DND-41 (cell line): ENCODE data around the gene DYNLT1.
"Not testable (repeated sequence)": the region's sequence is repeated elsewhere in the genome, so short reads cannot be mapped to it uniquely, and the experiment has no call there.

Source experiments
- ATAC-seq: fragments of 200-7000 bp; cut with Tn5 transposase; 3 replicates; pipeline ENCODE4 v1.9.1; 2021; ENCODE audit warnings: low read depth; ENCODE audit not compliant: insufficient read depth
- DNase-seq: peaks from one replicate; pipeline ENCODE4 v3.0.0-alpha.2; 2020
- H2AFZ ChIP-seq: 2 replicates; pipeline ENCODE4 v1.6.0; 2012; ENCODE audit warnings: low read depth, low read length
- H3K27ac ChIP-seq: 2 replicates; pipeline ENCODE4 v1.5.1; 2012; ENCODE audit warnings: low read length, inconsistent platforms
- H3K27me3 ChIP-seq: fragments of 200-600 bp; sonication (generic); 2 replicates; pipeline ENCODE4 v1.6.0; 2012; ENCODE audit warnings: low read length, mild to moderate bottlenecking, inconsistent platforms; ENCODE audit not compliant: insufficient read depth, poor library complexity
- H3K36me3 ChIP-seq: 2 replicates; pipeline ENCODE4 v1.5.1; 2012; ENCODE audit warnings: low read length, inconsistent platforms; ENCODE audit not compliant: insufficient read depth
- H3K4me1 ChIP-seq: 2 replicates; pipeline ENCODE4 v1.5.1; 2012; ENCODE audit warnings: mild to moderate bottlenecking, low read length; ENCODE audit not compliant: insufficient read depth
- H3K4me2 ChIP-seq: 2 replicates; pipeline ENCODE4 v1.6.0; 2012; ENCODE audit warnings: mild to moderate bottlenecking, moderate library complexity, low read length, inconsistent platforms; ENCODE audit not compliant: insufficient read depth
- H3K4me3 ChIP-seq, 2 experiments: fragments of 200-600 bp in 1 of 2; shearing (Covaris generic) in 1 of 2; 2 replicates each; pipeline ENCODE4 v1.5.1; 2012 to 2016; ENCODE audit warnings: inconsistent platforms in 2 of 2, low read length in 2 of 2, mild to moderate bottlenecking in 2 of 2, low read depth in 1 of 2, moderate library complexity in 1 of 2
- H3K79me2 ChIP-seq: 2 replicates; pipeline ENCODE4 v1.6.0; 2012; ENCODE audit warnings: low read length, inconsistent platforms; ENCODE audit not compliant: insufficient read depth
- H3K9ac ChIP-seq: 2 replicates; pipeline ENCODE4 v1.6.0; 2012; ENCODE audit warnings: low read depth, mild to moderate bottlenecking, inconsistent platforms, low read length, moderate library complexity
- H3K9me3 ChIP-seq: 2 replicates; pipeline ENCODE4 v1.5.1; 2012; ENCODE audit warnings: low read length, moderate library complexity, mild to moderate bottlenecking, inconsistent platforms; ENCODE audit not compliant: insufficient read depth, severe bottlenecking
- H4K20me1 ChIP-seq: 2 replicates; pipeline ENCODE4 v1.6.0; 2012; ENCODE audit warnings: low read length; ENCODE audit not compliant: insufficient read depth
- EZH2 ChIP-seq: IDR thresholded peaks from 3 replicates; pipeline ENCODE4 v1.6.1; 2012; ENCODE audit warnings: borderline replicate concordance, low read depth, mild to moderate bottlenecking, moderate library complexity, low read length, inconsistent platforms; ENCODE audit not compliant: severe bottlenecking
- TF ChIP-seq, protein P1 (sequence below): IDR thresholded peaks from 2 replicates; pipeline ENCODE4 v1.5.1; 2012; ENCODE audit warnings: borderline replicate concordance, low read length, moderate library complexity, mild to moderate bottlenecking; ENCODE audit not compliant: poor library complexity, severe bottlenecking; ENCODE audit errors: extremely low read depth

The DYNLT1 gene

DNA sequence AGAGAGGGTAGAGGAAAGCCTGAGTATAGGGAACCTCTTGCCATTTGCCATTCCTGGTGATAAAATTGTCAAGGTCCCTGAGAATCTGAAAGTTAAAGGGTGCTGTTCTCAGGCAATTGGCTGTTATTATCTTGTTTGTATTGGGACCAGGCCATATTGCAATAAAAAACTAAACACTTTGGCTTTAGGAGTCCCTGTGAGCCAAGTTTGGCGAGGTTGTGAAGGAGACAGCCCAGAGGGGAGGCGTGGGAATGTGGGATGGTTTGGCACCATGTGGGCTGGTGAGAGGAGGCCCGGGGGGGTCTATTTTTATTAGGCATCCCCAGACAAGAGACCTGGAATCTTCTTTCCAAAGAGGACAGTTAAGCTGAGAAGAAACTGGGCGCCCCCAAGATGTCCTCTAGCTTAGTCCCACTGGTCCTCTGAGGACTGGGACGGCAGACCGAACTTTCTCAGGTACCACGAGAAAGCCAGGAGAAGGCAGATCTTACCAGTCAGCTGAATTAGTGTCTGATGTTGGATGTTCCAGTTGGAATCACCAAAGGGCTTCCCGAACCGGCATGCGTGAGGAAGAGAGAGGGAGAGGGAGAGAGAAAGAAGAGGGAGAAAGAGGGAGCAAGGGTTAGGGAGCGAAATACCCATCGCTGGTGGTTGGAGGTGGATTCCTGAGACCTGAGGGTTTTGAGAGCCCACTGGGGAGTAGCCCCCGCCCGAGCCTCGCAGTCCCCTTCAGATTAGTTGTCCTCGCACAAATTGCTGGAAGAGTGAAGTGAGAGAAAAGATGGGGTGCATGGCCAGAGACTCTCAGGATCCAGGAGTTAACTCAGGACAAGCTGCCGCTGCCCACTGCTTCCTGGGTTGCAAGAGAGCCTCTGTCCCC lies 24.4 kb downstream of the DYNLT1 start:
- no peak overlapping the region for H2AFZ ChIP-seq
- no peaks in the 10 kb centered on the region for H3K4me1 ChIP-seq
- ATAC-seq (no peak), DNase-seq (no peak)
- H3K9ac ChIP-seq, result no peak overlapping the region
- peaks cover 57% of the 10 kb centered on the region for H3K36me3 ChIP-seq
- H3K27ac ChIP-seq, result no peak overlapping the region
- H4K20me1 ChIP-seq, result peaks cover 14% of the 10 kb centered on the region; the same call in 1 of the 2 replicates
- no peaks in the 10 kb centered on the region for H3K27me3 ChIP-seq
- TF ChIP-seq EZH2, result no peak
- TF ChIP-seq, protein P1, sequence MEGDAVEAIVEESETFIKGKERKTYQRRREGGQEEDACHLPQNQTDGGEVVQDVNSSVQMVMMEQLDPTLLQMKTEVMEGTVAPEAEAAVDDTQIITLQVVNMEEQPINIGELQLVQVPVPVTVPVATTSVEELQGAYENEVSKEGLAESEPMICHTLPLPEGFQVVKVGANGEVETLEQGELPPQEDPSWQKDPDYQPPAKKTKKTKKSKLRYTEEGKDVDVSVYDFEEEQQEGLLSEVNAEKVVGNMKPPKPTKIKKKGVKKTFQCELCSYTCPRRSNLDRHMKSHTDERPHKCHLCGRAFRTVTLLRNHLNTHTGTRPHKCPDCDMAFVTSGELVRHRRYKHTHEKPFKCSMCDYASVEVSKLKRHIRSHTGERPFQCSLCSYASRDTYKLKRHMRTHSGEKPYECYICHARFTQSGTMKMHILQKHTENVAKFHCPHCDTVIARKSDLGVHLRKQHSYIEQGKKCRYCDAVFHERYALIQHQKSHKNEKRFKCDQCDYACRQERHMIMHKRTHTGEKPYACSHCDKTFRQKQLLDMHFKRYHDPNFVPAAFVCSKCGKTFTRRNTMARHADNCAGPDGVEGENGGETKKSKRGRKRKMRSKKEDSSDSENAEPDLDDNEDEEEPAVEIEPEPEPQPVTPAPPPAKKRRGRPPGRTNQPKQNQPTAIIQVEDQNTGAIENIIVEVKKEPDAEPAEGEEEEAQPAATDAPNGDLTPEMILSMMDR, result no peak
- no peak overlapping the region for H3K4me3 ChIP-seq
- H3K79me2 ChIP-seq, result no peaks in the 10 kb centered on the region
- H3K9me3 ChIP-seq, result no peaks in the 10 kb centered on the region
- no peak overlapping the region for H3K4me2 ChIP-seq

DNA sequence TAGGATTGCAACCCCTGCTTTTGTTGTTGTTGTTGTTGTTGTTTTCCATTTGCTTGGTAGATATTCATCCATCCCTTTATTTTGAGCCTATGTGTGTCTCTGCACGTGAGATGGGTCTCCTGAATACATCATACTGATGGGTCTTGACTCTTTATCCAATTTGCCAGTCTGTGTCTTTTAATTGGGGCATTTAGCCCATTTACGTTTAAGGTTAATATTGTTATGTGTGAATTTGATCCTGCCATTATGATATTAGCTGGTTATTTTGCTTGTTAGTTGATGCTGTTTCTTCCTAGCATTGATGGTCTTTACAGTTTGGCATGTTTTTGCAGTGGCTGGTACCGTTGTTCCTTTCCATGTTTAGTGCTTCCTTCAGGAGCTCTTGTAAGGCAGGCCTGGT lies 26.3 kb downstream of the DYNLT1 start:
- H3K9ac ChIP-seq, ATAC-seq, H3K4me2 ChIP-seq, H3K27me3 ChIP-seq, DNase-seq, H3K4me3 ChIP-seq, H4K20me1 ChIP-seq, H3K9me3 ChIP-seq, H3K27ac ChIP-seq, H3K79me2 ChIP-seq, H3K4me1 ChIP-seq, H2AFZ ChIP-seq: not testable (repeated sequence)
- H3K36me3 ChIP-seq, result peaks cover 52% of the 10 kb centered on the region

DNA sequence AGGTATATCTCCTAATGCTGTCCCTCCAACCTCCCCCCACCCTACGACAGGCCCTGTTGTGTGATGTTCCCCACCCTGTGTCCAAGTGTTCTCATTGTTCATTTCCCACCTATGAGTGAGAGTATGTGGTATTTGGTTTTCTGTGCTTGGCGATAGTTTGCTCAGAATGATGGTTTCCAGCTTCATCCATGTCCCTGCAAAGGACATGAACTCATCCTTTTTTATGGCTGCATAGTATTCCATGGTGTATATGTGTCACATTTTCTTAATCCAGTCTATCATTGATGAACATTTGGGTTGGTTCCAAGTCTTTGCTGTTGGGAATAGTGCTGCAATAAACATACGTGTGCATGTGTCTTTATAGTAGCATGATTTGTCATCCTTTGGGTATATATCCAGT lies 29.9 kb downstream of the DYNLT1 start:
- ATAC-seq, H3K27me3 ChIP-seq, H3K4me2 ChIP-seq, H3K9me3 ChIP-seq, H2AFZ ChIP-seq, H4K20me1 ChIP-seq, H3K9ac ChIP-seq, DNase-seq, H3K79me2 ChIP-seq, H3K27ac ChIP-seq, H3K4me1 ChIP-seq, H3K4me3 ChIP-seq: not testable (repeated sequence)
- peaks cover 53% of the 10 kb centered on the region for H3K36me3 ChIP-seq

DNA sequence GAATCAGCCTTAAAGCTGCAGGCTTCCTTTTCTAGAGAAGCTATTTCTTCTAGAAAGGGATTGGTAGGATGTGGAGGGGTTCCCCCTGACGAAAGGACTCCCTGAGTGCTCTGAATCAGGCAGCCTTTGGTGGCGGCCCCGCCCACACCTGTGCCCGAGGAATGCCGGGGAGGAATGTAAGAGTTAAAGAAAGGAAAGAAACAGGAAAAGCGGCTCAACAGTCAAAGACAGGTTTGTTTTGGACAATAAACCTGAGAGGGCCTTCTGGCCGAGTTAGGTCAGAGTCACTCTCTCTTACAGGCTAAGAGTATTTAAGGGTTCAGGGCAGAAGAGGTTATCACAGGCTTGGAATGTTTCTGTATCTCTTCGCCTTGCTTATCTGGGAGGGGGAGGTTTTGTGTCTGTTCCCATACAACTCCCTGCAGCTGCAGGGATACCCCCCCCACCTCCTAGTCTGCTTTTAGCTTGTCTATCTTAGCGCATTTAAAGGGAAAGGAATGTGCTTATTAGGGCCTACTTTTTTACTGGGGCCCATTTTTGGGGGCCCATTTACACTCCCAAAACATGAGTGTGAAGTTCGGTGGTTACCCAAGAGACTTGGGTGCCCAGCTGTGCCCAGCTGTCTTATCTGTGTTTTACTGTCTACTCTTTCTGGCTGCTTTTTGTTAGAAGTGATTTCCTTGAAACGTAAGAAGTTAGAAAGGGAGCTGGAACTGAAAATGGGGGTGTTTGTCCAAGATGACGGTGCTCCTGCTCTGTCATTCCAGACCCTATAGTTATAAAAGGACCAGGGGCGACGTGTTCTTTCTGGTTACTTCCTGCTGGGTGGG lies 32.8 kb downstream of the DYNLT1 start:
- H3K4me2 ChIP-seq, result no peak overlapping the region
- no peak overlapping the region for H3K4me3 ChIP-seq
- no peaks in the 10 kb centered on the region for H3K9me3 ChIP-seq
- DNase-seq (no peak), ATAC-seq (no peak)
- H3K27me3 ChIP-seq, result no peaks in the 10 kb centered on the region
- H3K36me3 ChIP-seq, result peaks cover 75% of the 10 kb centered on the region
- no peak overlapping the region for H3K9ac ChIP-seq
- H3K79me2 ChIP-seq, result no peaks in the 10 kb centered on the region
- TF ChIP-seq EZH2, result no peak
- TF ChIP-seq, protein P1, result no peak
- no peaks in the 10 kb centered on the region for H4K20me1 ChIP-seq
- H3K4me1 ChIP-seq, result no peaks in the 10 kb centered on the region
- no peak overlapping the region for H3K27ac ChIP-seq
- H2AFZ ChIP-seq, result no peak overlapping the region
